GM18505 (cell line): ENCODE data around the gene JAKMIP2.
"Not testable (repeated sequence)": the region's sequence is repeated elsewhere in the genome, so short reads cannot be mapped to it uniquely, and the experiment has no call there.

Experiments
- ATAC-seq: cut with Tn5 transposase; IDR thresholded peaks from one replicate; pipeline ENCODE4 v1.9.1; 2021; ENCODE audit not compliant: unreplicated experiment
- POLR2A ChIP-seq: IDR thresholded peaks from 4 replicates; pipeline ENCODE4 v1.6.1; 2011; ENCODE audit warnings: borderline replicate concordance; ENCODE audit not compliant: insufficient read depth, insufficient read length; ENCODE audit errors: extremely low read depth

JAKMIP2 gene

DNA sequence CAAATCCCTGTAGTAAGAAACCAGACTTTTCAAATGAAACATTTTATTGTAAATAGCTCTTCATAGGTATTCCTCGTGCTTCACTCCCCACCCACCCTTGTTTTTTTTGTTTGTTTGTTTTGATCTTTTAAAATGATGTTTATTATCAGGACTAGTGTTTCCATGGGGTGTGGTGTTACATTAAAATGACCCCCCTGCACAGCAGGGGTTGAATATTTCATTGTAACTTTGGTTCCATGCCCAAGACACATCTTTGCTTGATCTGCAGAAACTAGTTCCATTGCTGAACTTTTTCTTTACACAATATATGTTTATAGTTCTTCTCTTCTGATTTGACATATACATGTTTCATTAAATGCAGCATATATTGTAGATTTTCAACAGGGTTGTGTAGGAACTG is 191.4 kb downstream of the JAKMIP2 start:
- ATAC-seq: no peak
- TF ChIP-seq POLR2A: no peak

DNA sequence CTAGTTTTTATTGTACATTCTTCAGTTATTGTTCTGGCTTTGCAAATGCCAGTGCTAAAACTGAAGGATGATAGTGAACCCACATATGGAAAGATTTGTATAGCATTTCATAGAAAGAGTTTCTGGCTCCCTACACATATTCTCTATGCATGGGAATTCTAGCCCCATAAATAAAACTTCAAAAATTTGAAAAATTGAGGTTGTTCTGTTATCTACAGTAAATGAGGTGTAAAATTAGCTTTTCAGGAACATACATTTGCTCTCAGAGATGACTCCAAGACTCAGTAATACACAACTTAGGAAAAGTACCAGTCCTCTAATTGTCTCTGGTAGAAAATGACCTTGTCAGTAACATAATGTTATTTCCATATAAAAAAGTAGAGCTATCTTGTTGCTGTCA is 192.4 kb downstream of the JAKMIP2 start:
- no peak for TF ChIP-seq POLR2A
- no peak for ATAC-seq

DNA sequence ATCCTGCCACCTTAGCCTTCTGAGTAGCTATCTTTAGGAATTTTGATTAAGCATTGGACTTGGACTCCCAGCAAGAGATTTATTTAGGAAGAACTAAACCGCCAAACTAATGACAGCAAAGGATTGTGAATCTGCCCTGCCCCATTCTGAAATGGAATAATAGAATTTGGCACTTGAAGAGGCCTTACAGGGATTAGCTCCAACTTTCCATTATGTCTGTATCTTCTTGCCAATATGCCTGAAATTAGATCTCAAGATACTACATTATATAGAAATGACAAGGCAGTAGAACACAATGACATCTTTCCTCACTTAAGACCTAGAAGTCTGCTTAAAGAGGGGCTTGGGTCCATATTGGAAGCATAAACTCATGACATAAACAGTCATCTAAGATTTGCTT is 195.7 kb downstream of the JAKMIP2 start:
- no peak for TF ChIP-seq POLR2A
- ATAC-seq: no peak

GRCh38 chr5:147586221-147586620 is 196.3 kb downstream of the JAKMIP2 start:
- no peak for TF ChIP-seq POLR2A
- no peak for ATAC-seq

DNA sequence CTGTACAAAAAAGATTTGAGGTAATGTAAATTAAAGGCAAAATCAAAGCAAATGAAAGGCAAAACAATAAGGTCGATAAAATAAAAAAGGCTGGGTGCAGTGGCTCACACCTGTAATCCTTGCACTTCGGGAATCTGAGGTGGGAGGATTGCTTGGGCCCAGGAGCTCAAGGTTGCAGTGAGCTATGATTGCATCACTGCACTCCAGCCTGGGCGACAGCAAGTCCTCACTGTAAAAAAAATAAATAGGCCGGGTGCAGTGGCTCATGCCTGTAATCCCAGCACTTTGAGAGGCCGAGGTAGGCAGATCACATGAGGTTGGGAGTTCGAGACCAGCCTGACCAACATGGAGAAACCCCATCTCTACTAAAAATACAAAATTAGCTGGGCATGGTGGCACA is 200.3 kb downstream of the JAKMIP2 start:
- ATAC-seq: not testable (repeated sequence)

DNA sequence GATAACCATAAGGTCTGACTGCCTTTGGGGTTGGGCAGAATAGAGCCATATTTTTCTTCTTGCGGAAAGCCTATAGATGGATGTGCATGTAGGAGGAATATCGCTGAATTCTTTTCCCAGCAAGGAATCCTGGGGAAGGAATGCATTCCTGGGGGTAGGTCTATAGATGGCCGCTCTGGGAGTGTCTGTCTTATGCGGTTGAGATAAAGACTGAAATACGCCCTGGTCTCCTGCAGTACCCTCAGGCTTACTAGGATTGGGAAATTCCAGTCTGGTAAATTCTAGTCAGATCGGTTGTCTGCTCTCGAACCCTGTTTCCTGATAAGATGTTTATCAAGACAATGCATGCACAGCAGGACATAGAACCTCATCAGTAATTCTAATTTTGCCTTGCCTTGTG is 202.1 kb downstream of the JAKMIP2 start:
- ATAC-seq: not testable (repeated sequence)

GRCh38 chr5:147578228-147579024 is 204.1 kb downstream of the JAKMIP2 start:
- TF ChIP-seq POLR2A: no peak
- no peak for ATAC-seq

DNA sequence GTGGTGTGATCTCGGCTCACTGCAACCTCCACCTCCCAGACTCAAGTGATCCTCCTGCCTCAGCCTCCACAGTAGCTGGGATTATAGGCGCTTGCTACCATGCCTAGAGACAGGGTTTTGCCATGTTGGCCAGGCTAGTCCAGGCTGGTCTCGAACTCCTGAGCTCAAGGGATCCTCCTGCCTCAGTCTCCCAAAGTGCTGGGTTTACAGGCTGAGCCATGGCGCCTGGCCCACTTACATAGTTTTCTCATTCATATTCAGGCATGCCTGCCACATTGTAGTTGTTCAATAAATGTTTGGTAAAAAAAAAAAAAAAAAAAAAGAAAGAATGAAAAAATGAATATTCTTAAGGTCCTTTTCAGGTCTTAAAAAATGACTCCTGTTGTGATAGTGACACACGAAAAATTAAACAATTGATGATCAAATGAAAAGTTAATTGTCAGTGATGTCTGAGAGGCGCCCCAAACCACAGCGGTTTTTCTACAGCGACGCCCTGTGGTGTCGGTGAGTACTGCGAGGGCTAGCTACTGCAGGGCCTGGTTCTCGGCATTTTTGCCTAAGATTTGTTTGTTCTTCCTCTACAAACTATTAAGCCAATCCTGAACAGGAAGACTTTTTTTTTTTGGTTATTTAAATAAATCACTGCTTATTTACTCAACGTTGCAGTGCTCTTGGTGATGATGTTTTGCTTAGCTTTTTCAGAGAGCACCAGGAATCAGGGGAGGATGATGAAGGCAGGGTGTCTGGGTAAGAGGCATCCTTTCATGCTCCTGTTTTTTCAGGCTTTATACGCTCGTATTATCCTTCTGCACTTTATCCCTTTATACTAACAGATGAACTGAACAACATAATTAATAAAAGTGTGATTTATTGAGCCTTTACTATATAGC is 205.6 kb downstream of the JAKMIP2 start:
- peak; percentile 70 for ATAC-seq
- no peak for TF ChIP-seq POLR2A

DNA sequence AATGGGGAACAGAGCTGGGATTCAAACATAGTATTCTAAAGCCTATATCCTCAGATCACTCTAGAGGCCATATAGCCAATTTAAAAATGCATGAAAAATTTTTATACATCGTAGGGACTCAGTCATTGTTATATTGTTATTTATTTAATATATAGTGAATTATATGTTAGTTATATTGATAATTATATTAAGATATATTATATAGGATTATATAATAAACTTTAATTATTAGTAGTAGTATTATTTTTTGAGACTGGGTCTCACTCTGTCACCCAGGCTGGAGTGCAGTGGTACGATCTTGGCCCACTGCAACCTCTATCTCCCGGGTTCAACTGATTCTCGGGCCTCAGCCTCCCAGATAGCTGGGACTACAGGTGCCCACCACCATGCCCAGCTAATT is 206.9 kb downstream of the JAKMIP2 start:
- ATAC-seq: no peak
- no peak for TF ChIP-seq POLR2A

- TF ChIP-seq POLR2A: no peak
- no peak for ATAC-seq
Observed at GRCh38 chr5:147573211-147573610, 209.3 kb downstream of the JAKMIP2 start.

GRCh38 chr5:147568710-147569406 is 213.7 kb downstream of the JAKMIP2 start:
- no peak for TF ChIP-seq POLR2A
- no peak for ATAC-seq

GRCh38 chr5:147567917-147568598 is 214.5 kb downstream of the JAKMIP2 start:
- no peak for ATAC-seq
- TF ChIP-seq POLR2A: no peak

DNA sequence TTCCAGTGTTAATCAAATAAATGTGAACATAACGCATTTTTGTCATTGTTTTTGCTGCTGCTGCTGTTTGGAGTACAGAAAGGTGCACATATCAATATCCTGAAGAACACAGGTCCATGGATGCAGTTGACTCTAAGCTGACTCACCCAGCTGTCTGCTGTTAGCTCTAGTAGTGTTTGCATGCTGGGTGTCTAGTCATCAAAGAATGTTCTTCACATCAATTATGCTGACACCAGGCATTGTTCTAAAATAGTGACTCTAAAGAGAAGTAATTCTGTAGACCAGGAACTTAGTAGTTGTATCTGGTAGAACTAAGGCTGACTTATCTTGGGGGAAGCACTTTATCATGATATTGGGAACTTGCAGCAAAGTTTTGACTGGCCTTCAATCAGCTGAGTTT is 217.0 kb downstream of the JAKMIP2 start:
- TF ChIP-seq POLR2A: no peak
- ATAC-seq: no peak
